Measurements from ENCODE around the gene RALGPS2. TPM values are rescaled to one million over a fixed set of nuclear protein-coding genes. Genes with fewer than 3 reads are reported as not detected.

RALGPS2 gene
- total and polyA plus RNA-seq, 12 donors, result 1.4 to 12.8 (median 7.4) TPM

- Histone ChIP-seq H3K36me3 (no peaks in the 10 kb centered on the region), H3K9me3 (no peaks in the 10 kb centered on the region), H3K27ac (no peak overlapping the region), H3K27me3 (peaks cover 0 to 9% (median 0%) of the 10 kb centered on the region in 7 donors), H3K4me1 (peaks cover 0 to 5% (median 0%) of the 10 kb centered on the region in 9 donors), H3K4me3 (no peak overlapping the region)
- intact Hi-C loops (cut with DNase I), result no loop called here
- DNase-seq (no peak), ATAC-seq (peak in 6 of 8 donors; percentile 52 to 90 (median 78))
- 67 to 77% methylated on average over 2 of the region's 2 CpGs for WGBS, 2 donors
- no peak for TF ChIP-seq CTCF (IDR thresholded peaks at IDR 0.05)
These were observed 18.6 kb upstream of the RALGPS2 start for GRCh38 chr1:178706432-178706831.

- intact Hi-C loops (cut with DNase I), result no loop called here
- H3K27ac ChIP-seq, result no peak overlapping the region
- ATAC-seq (no peak), DNase-seq (no peak)
- peaks cover 0 to 15% (median 0%) of the 10 kb centered on the region in 7 donors for H3K27me3 ChIP-seq
- no peak for TF ChIP-seq CTCF (IDR thresholded peaks at IDR 0.05)
- H3K4me3 ChIP-seq, result no peak overlapping the region
- WGBS, 2 donors, result 32 to 70% methylated on average over 2 of the region's 2 CpGs
- H3K36me3 ChIP-seq, result no peaks in the 10 kb centered on the region
- peaks cover 0 to 5% (median 0%) of the 10 kb centered on the region in 9 donors for H3K4me1 ChIP-seq
- H3K9me3 ChIP-seq, result no peaks in the 10 kb centered on the region
These were observed 11.8 kb upstream of the RALGPS2 start for GRCh38 chr1:178713259-178713658.

- Histone ChIP-seq H3K27ac (no peak overlapping the region), H3K4me3 (no peak overlapping the region), H3K4me1 (peaks cover 0 to 5% (median 0%) of the 10 kb centered on the region in 9 donors), H3K27me3 (peaks cover 0 to 14% (median 0%) of the 10 kb centered on the region in 7 donors), H3K36me3 (no peaks in the 10 kb centered on the region), H3K9me3 (no peaks in the 10 kb centered on the region)
- DNase-seq, result no peak
- intact Hi-C loops (cut with DNase I), result no loop called here
- ATAC-seq, result no peak
- 98% methylated on average over 4 of the region's 4 CpGs for WGBS, 2 donors
- no peak for TF ChIP-seq CTCF (IDR thresholded peaks at IDR 0.05)
These were observed 10.6 kb upstream of the RALGPS2 start for GRCh38 chr1:178714453-178714852.

GRCh38 chr1:178716111-178716510 is 8.9 kb upstream of the RALGPS2 start:
- H3K4me1 ChIP-seq, result no peaks in the 10 kb centered on the region
- no peak for DNase-seq
- no peak for ATAC-seq

More at GRCh38 chr1:178716111-178716510, 8.9 kb upstream of the RALGPS2 start:
- no peak overlapping the region for H3K4me3 ChIP-seq
- H3K36me3 ChIP-seq, result no peaks in the 10 kb centered on the region
- TF ChIP-seq CTCF (IDR thresholded peaks at IDR 0.05), result no peak
- H3K27ac ChIP-seq, result no peak overlapping the region
- H3K9me3 ChIP-seq, result no peaks in the 10 kb centered on the region
- H3K27me3 ChIP-seq, result peaks cover 0 to 14% (median 0%) of the 10 kb centered on the region in 7 donors
- intact Hi-C loops (cut with DNase I), result no loop called here

All from heart right ventricle (tissue), 16 donors.